GM21447 (cell line): ENCODE data around the gene NDE1.
"Not testable (repeated sequence)": the region's sequence is repeated elsewhere in the genome, so short reads cannot be mapped to it uniquely, and the experiment has no call there.

Source experiments
- ATAC-seq: cut with Tn5 transposase; IDR thresholded peaks from one replicate; pipeline ENCODE4 v1.9.1; 2021; ENCODE audit not compliant: unreplicated experiment

The NDE1 gene

DNA sequence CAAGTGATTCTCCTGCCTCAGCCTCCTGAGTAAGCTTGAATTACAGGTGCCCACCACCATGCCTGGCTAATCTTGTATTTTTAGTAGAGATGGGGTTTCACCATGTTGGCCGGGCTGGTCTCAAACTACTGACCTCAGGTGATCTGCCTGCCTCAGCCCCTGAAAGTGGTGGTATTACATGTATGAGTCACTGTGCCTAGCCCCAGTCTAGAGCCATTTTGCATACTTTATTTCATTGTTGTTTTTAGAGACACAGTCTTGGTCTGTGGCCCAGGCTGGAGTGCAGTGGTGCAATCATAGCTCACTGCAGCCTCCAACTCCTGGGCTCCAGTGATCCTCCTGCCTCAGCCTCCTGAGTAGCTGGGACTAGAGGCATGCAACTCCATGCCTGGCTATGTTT is 42.5 kb downstream of the NDE1 start:
- ATAC-seq = not testable (repeated sequence)

GRCh38 chr16:15694499-15694898 is 44.5 kb downstream of the NDE1 start:
- ATAC-seq = no peak

DNA sequence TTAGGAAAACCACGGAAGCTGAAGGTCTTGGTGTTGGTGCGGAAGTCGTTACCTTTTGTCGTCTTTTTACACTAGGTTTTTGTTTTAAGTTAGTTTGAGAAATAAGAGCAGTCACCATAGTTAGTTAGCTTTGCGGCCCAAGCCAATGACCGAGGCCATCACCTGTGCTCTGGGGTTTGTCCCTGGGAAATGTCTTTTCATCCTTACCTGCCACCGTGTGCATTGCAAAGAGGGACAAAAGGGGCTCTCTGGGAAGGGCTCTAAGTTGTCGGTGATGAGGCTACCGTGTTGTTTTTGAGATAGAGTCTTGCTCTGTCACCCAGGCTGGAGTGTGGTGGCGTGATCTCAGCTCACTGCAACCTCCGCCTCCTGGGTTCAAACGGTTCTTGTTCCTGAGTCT is 49.8 kb downstream of the NDE1 start:
- ATAC-seq = no peak

DNA sequence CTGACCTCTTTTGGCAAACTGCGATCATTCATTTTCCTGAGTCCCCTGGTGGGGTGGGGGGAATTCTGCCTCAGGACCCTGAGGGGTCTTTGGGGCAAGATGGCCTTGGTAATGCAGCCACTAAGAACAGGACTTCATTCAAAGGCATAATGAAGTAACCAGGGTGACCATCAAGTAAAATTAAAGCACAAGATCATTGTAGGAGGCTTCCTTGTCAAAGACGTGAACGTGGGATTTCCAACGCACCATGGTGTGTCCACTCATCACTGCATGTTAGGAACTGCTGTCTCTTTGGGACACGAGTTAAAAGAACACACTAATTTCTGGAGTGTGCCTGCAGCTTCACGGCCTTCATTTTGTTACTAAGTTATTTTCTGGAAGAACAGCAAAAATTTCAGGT is 51.3 kb downstream of the NDE1 start:
- no peak for ATAC-seq

GRCh38 chr16:15701975-15702970 is 52.2 kb downstream of the NDE1 start:
- ATAC-seq = no peak

DNA sequence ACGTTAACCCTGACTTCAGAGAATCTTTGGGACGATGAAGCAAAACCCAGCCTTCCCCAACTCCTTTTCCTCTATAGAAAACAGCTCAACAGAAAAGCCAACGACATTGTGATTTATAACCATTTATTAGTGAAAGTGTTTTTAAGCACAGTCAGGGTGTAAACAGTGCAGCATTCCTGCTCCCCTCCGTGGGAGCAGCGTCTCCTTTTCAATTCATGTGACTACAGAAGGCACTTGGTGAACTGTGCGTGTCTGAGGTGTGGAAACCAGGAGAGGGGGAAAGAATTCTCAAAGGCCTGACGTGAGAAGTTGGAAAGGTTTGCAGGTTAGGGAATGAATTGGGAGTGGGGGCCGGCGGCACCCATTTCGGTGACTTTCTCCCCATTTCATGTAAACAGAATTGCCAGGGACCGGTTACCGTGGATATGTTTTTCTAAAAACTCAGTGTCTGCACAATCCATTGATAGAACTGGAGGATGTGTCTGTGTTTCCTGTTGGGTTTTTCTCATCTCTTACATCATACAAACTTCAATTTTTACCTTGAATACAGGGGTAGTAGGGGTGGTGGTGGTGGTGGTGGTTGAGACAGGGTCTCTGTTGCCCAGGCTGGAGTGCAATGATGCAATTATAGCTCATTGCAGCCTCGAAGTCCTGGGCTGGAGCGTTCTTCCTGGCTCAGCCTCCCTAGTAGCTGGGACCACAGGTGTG is 53.1 kb downstream of the NDE1 start:
- ATAC-seq = no peak

DNA sequence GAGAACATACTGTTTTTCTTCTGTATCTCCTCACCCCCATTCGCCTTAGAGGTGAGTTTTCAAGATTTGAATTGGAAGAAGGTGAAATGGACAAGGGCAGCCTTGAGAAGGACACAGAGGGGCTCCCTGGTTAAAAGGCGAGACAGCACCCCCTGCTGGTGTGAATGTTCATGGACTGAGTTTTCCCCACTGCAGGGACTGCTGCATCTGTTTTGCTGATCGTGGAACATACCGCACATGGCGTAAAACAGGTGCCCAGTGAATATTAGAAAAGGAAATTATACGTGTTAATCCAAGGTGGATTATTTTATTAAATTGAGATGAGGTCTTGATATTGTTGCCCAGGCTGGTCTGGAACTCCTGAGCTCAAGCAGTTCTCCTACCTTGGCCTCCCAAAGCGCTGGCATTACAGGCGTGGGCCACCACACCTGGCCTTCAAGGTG is 54.5 kb downstream of the NDE1 start:
- ATAC-seq = no peak

DNA sequence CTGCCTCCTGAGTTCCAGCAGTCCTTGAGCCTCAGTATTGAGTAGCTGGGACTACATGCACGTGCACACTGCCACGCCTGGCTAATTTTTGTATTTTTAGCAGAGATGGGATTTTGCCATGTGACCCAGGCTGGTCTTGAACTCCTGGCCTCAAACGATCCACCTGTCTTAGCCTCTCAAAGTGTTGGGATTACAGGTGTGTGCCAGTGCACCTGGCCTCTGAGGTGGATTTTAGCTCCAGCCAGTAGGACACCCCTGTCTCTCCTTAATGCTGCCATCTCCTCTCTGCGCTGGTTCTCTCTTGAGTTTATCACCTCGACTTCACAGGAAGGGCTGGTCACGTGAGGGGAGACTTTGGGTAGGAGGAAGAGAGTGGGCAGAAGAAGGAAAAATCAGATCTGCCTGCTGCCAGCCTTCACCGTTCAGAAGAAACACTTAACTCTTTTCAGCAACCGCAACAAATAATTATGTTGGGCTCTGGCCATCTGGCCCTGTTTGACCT is 55.1 kb downstream of the NDE1 start:
- ATAC-seq = no peak

- no peak for ATAC-seq
These were observed 57.3 kb downstream of the NDE1 start for GRCh38 chr16:15707332-15707731.

- ATAC-seq = no peak
These were observed 58.1 kb downstream of the NDE1 start for GRCh38 chr16:15708096-15708495.

- ATAC-seq = no peak
These were observed 59.0 kb downstream of the NDE1 start for GRCh38 chr16:15708997-15709396.

DNA sequence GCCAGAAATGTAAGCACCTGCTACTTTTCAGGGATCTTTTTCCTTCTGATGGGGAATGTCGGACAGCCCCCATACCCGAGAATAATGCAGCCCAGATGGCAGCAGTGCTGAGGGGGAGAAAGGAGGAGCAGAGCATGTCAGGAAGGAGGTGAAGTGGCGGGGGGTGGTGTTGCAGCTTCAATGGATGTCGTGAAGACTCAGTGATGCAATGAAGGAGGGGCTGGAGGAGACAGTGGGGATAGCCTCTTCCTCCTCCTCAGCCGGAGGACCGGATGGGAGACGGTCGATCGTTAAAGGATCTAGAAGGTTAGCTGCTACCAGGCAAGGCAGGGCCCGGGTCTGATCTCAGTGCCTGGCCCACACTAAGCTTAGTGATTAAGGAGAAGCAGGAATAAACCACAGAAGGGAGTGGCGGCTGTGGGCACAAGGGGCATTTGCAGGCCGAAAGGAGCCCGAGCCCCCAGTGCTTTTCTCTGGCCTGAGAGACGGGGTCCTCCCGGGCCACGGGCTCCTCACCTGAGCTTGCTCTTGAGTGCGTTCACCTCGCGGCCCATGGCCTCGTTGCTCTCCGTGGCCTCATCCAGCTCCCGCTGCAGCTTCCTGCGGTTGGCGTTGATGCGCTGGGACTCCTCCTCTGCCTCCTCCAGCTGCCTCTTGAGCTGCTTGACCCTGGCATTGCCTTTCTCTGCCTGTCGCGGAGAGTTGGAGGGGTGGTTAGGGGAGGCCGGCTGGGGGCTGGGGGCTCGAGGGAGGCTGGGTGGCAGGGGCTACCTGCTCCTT is 64.5 kb downstream of the NDE1 start:
- ATAC-seq = no peak

DNA sequence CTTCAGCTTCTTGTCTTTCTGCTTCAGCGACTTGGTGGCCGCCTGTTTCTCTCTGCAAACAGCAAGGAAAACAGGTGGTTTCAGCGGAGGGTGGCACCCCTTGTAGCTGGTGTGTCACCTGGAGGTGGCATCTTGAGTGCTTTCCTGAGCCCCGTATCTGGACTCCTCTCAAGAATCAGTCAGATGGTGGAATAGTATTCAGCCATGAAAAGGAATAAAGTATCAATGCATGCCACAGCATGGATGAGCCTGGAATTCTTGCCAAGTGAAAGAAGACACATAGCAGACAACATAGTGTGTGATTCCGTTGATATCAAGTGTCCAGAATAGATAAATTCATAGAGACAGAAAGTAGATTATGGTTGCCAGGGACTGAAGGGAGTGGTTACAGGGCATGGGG is 65.2 kb downstream of the NDE1 start:
- no peak for ATAC-seq

DNA sequence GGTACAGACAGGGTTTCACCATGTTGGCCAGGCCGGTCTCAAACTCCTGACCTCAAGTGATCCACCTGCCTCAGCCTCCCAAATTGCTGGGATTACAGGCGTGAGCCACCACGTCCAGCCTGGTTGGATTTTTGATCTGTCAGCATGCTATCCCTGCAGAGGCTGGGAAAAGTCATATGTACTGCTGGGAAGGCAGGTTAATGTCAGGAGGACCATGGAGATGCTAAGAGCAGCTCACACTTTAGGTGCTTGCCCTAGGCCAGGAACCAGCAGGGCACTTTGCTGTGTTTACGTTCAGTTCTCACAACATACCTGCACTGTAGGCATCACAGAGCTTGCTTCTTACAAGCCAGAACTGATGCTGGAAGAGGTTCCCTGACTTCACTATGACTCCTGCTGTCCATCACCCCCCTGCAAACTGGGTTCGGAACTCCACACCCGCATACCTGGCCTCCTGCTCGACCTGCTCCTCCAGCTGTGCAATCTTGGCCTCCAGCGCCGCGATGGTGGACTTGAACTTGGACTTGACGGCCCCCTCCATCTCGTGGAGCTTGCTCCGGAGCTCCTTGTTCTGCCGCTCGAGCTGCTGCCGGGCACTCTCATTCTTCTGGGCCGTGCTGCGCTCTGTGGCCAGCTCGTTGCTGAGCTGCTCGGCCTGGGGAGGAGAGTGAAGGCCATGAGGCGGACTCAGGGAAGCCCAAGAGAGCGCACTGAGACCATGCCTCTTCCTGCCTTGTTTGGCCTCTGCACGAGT is 66.8 kb downstream of the NDE1 start:
- ATAC-seq = no peak

DNA sequence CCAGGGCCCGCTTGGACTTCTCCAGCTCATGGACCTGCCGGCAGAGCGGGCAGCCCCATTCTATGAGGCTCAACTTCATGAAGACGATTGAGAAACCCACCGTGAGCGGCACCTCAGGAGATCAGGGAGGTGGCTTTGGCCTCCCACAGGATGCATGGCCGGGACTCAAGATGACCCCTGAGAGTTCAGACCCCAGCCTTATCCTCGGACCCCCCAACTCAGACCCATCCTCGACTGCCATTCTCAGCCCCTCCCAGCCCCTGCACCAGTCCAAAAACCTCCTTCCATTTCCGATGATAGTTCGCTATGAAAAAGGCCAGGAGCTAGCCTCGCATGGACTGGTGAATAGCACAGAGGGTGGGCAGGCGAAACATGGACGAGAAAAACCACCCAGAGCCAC is 71.0 kb downstream of the NDE1 start:
- no peak for ATAC-seq

DNA sequence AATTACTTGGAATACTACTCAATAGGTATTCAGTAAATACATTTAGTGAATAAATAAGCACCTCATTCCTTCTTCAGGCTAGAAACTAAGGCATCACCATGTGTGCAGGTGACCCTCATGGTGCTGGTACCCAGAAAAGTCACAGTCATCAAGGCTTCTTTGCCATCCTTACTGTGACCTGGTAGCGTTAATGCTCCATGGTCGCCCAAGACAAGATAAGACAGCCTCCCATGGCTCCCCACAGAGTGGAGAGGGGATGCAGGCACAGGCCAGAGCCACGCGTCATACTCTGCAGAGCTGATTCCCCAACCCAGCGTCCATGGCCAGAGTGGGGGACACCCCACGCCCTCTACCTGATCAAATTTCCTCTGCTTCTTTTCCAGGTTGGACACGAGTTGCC is 73.8 kb downstream of the NDE1 start:
- no peak for ATAC-seq

GRCh38 chr16:15725641-15726240 is 75.7 kb downstream of the NDE1 start:
- no peak for ATAC-seq

DNA sequence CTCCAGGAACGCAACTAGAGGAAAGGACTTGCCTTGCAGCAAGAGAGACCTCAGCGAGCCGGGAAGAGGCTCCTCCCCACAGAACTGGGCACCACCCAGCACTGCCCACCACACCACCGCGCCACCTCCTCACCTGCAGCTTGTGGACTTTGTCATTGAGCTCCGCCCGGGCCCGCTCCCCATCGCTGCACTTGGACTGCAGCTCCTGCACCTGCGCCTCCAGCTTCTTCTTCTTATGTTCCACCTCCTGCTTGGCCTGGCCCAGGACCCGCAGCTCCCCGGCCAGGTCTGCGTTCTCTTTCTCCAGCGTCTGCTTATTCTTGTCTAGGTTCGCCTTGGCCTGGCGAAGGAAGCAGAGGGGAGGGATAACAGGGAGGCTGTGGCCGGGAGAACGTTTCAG is 76.7 kb downstream of the NDE1 start:
- ATAC-seq = no peak

GRCh38 chr16:15727697-15728096 is 77.7 kb downstream of the NDE1 start:
- ATAC-seq = not testable (repeated sequence)

- no peak for ATAC-seq
These were observed 79.1 kb downstream of the NDE1 start for GRCh38 chr16:15729152-15729551.
